ENCODE data around the gene SEZ6.

Gene SEZ6

GRCh38 chr17:29005936-29006511 is at the start of gene SEZ6:
Gene SEZ6 (minus strand): TSS chr17:29006033. CDS start chr17:29005869, 164 bp downstream.
- Histone ChIP-seq H3K4me1 (no peaks in the 10 kb centered on the region), H3K9me3 (no peaks in the 10 kb centered on the region), H3K27me3 (ENCODE audit: low read depth) (peaks cover 53% of the 10 kb centered on the region), H3K4me3 (no peak within 1 kb of the TSS), H3K36me3 (replicated peaks) (no peaks in the 10 kb centered on the region)
- in situ Hi-C loops (cut with MboI; ENCODE audit: low sequenced_read_pairs) = no loop called here
- peak; percentile 59 to 91 for DNase-seq (ENCODE audit: low spot score in 2 of 2)

GRCh38 chr17:29054835-29055234 is 49.0 kb upstream of the SEZ6 start:
- H3K36me3 ChIP-seq (replicated peaks) = no peaks in the 10 kb centered on the region
- in situ Hi-C loops (cut with MboI; ENCODE audit: low sequenced_read_pairs) = no loop called here

GRCh38 chr17:29051731-29052130 is 45.9 kb upstream of the SEZ6 start:
- H3K36me3 ChIP-seq (replicated peaks) = no peaks in the 10 kb centered on the region
- no peaks in the 10 kb centered on the region for H3K27me3 ChIP-seq (ENCODE audit: low read depth)
- no peak overlapping the region for H3K4me3 ChIP-seq
- no peaks in the 10 kb centered on the region for H3K9me3 ChIP-seq
- in situ Hi-C loops (cut with MboI; ENCODE audit: low sequenced_read_pairs) = no loop called here
- H3K4me1 ChIP-seq = no peaks in the 10 kb centered on the region; the same call in 1 of the 2 replicates
- no peak for DNase-seq (ENCODE audit: low spot score in 2 of 2)

More at GRCh38 chr17:29054835-29055234, 49.0 kb upstream of the SEZ6 start:
- Histone ChIP-seq H3K4me1 (no peaks in the 10 kb centered on the region), H3K4me3 (no peak overlapping the region), H3K9me3 (no peaks in the 10 kb centered on the region), H3K27me3 (ENCODE audit: low read depth) (no peaks in the 10 kb centered on the region)
- no peak for DNase-seq (ENCODE audit: low spot score in 2 of 2)

- in situ Hi-C loops (cut with MboI; ENCODE audit: low sequenced_read_pairs) = no loop called here
- Histone ChIP-seq H3K4me1 (no peaks in the 10 kb centered on the region; the same call in 1 of the 2 replicates), H3K9me3 (no peaks in the 10 kb centered on the region), H3K4me3 (no peak overlapping the region), H3K36me3 (replicated peaks) (no peaks in the 10 kb centered on the region), H3K27me3 (ENCODE audit: low read depth) (no peaks in the 10 kb centered on the region)
- DNase-seq (ENCODE audit: low spot score in 2 of 2) = no peak
Observed at GRCh38 chr17:29051194-29051593, 45.4 kb upstream of the SEZ6 start.

GRCh38 chr17:29050176-29050575 is 44.3 kb upstream of the SEZ6 start:
- Histone ChIP-seq H3K27me3 (ENCODE audit: low read depth) (no peaks in the 10 kb centered on the region), H3K4me1 (no peaks in the 10 kb centered on the region; the same call in 1 of the 2 replicates), H3K9me3 (no peaks in the 10 kb centered on the region), H3K36me3 (replicated peaks) (no peaks in the 10 kb centered on the region), H3K4me3 (no peak overlapping the region)
- DNase-seq (ENCODE audit: low spot score in 2 of 2) = no peak
- in situ Hi-C loops (cut with MboI; ENCODE audit: low sequenced_read_pairs) = no loop called here

- Histone ChIP-seq H3K27me3 (ENCODE audit: low read depth) (no peaks in the 10 kb centered on the region), H3K9me3 (no peaks in the 10 kb centered on the region), H3K4me1 (no peaks in the 10 kb centered on the region; the same call in 1 of the 2 replicates), H3K36me3 (replicated peaks) (no peaks in the 10 kb centered on the region), H3K4me3 (no peak overlapping the region)
- in situ Hi-C loops (cut with MboI; ENCODE audit: low sequenced_read_pairs) = no loop called here
- DNase-seq (ENCODE audit: low spot score in 2 of 2) = no peak
Observed at GRCh38 chr17:29049541-29050145, 43.8 kb upstream of the SEZ6 start.

- Histone ChIP-seq H3K9me3 (no peaks in the 10 kb centered on the region), H3K27me3 (ENCODE audit: low read depth) (no peaks in the 10 kb centered on the region), H3K4me1 (no peaks in the 10 kb centered on the region; the same call in 1 of the 2 replicates), H3K4me3 (no peak overlapping the region), H3K36me3 (replicated peaks) (no peaks in the 10 kb centered on the region)
- DNase-seq (ENCODE audit: low spot score in 2 of 2) = peak in 1 of 2 experiments; percentile 52
- in situ Hi-C loops (cut with MboI; ENCODE audit: low sequenced_read_pairs) = no loop called here
Observed at GRCh38 chr17:29048440-29049368, 42.9 kb upstream of the SEZ6 start.

- Histone ChIP-seq H3K9me3 (no peaks in the 10 kb centered on the region), H3K27me3 (ENCODE audit: low read depth) (no peaks in the 10 kb centered on the region), H3K4me1 (peaks cover 14% of the 10 kb centered on the region), H3K36me3 (replicated peaks) (no peaks in the 10 kb centered on the region), H3K4me3 (no peak overlapping the region)
- in situ Hi-C loops (cut with MboI; ENCODE audit: low sequenced_read_pairs) = no loop called here
- DNase-seq (ENCODE audit: low spot score in 2 of 2) = no peak
Observed at GRCh38 chr17:29046473-29046839, 40.6 kb upstream of the SEZ6 start.

- Histone ChIP-seq H3K4me3 (no peak overlapping the region), H3K27me3 (ENCODE audit: low read depth) (no peaks in the 10 kb centered on the region), H3K9me3 (no peaks in the 10 kb centered on the region), H3K4me1 (peaks cover 14% of the 10 kb centered on the region), H3K36me3 (replicated peaks) (no peaks in the 10 kb centered on the region)
- in situ Hi-C loops (cut with MboI; ENCODE audit: low sequenced_read_pairs) = no loop called here
- DNase-seq (ENCODE audit: low spot score in 2 of 2) = no peak
Observed at GRCh38 chr17:29045734-29046472, 40.1 kb upstream of the SEZ6 start.

- H3K27me3 ChIP-seq (ENCODE audit: low read depth) = no peaks in the 10 kb centered on the region
- H3K4me3 ChIP-seq = no peak overlapping the region
- DNase-seq (ENCODE audit: low spot score in 2 of 2) = no peak
- in situ Hi-C loops (cut with MboI; ENCODE audit: low sequenced_read_pairs) = no loop called here
- H3K4me1 ChIP-seq = peaks cover 14% of the 10 kb centered on the region
- no peaks in the 10 kb centered on the region for H3K36me3 ChIP-seq (replicated peaks)
- H3K9me3 ChIP-seq = no peaks in the 10 kb centered on the region
Observed at GRCh38 chr17:29045026-29045425, 39.2 kb upstream of the SEZ6 start.

GRCh38 chr17:29043539-29044145 is 37.8 kb upstream of the SEZ6 start:
- in situ Hi-C loops (cut with MboI; ENCODE audit: low sequenced_read_pairs) = no loop called here
- Histone ChIP-seq H3K4me3 (no peak overlapping the region), H3K9me3 (no peaks in the 10 kb centered on the region), H3K27me3 (ENCODE audit: low read depth) (no peaks in the 10 kb centered on the region), H3K4me1 (peaks cover 19% of the 10 kb centered on the region), H3K36me3 (replicated peaks) (no peaks in the 10 kb centered on the region)
- no peak for DNase-seq (ENCODE audit: low spot score in 2 of 2)

GRCh38 chr17:29042679-29043538 is 37.1 kb upstream of the SEZ6 start, which contains the start of gene PIPOX:
Gene PIPOX (plus strand): TSS chr17:29043141. CDS start chr17:29043226, 85 bp downstream.
- Histone ChIP-seq H3K36me3 (replicated peaks) (no peaks in the 10 kb centered on the region), H3K4me1 (peaks cover 26% of the 10 kb centered on the region), H3K4me3 (no peak within 1 kb of the TSS), H3K27me3 (ENCODE audit: low read depth) (no peaks in the 10 kb centered on the region), H3K9me3 (no peaks in the 10 kb centered on the region)
- in situ Hi-C loops (cut with MboI; ENCODE audit: low sequenced_read_pairs) = no loop called here
- peak; percentile 90 to 91 for DNase-seq (ENCODE audit: low spot score in 2 of 2)
